Neural crest cell (in vitro differentiated cells): ENCODE measurements around the gene HSPH1. TPM values are rescaled to one million over a fixed set of nuclear protein-coding genes. Genes with fewer than 3 reads are reported as not detected.

Source experiments
- DNase-seq: peaks from one replicate; pipeline ENCODE4 v3.0.0; 2021; ENCODE audit warnings: low read depth, mixed read lengths, low spot score
- H3K27ac Mint-ChIP-seq: one replicate; pipeline ENCODE4 v1.8.0; 2021; ENCODE audit warnings: mild to moderate bottlenecking, mixed read lengths; ENCODE audit not compliant: unreplicated experiment
- H3K27me3 Mint-ChIP-seq: 2 replicates; pipeline ENCODE4 v1.8.0; 2021; ENCODE audit warnings: low read depth, mild to moderate bottlenecking, mixed read lengths
- H3K36me3 Mint-ChIP-seq: 2 replicates; pipeline ENCODE4 v1.8.0; 2021; ENCODE audit warnings: low read depth, mild to moderate bottlenecking, mixed read lengths
- H3K4me1 Mint-ChIP-seq: 2 replicates; pipeline ENCODE4 v1.8.0; 2021; ENCODE audit warnings: mixed read lengths
- H3K4me3 Mint-ChIP-seq: one replicate; pipeline ENCODE4 v1.8.0; 2021; ENCODE audit warnings: mild to moderate bottlenecking, mixed read lengths
- H3K9me3 Mint-ChIP-seq: 2 replicates; pipeline ENCODE4 v1.8.0; 2021; ENCODE audit warnings: mixed read lengths
- CTCF ChIP-seq: fragments of 200-600 bp; sonication (generic); conservative IDR thresholded peaks from 2 replicates; pipeline ENCODE4 v1.5.0; 2021; ENCODE audit warnings: antibody characterized with exemption, mild to moderate bottlenecking
- total RNA-seq: library from RNA; stranded (reverse); gene quantifications from 2 replicates; pipeline ENCODE4 v1.2.1, GENCODE V29; 2021

The HSPH1 gene
- total RNA-seq, 1 donor from 2014 or later, result 146 TPM

DNA sequence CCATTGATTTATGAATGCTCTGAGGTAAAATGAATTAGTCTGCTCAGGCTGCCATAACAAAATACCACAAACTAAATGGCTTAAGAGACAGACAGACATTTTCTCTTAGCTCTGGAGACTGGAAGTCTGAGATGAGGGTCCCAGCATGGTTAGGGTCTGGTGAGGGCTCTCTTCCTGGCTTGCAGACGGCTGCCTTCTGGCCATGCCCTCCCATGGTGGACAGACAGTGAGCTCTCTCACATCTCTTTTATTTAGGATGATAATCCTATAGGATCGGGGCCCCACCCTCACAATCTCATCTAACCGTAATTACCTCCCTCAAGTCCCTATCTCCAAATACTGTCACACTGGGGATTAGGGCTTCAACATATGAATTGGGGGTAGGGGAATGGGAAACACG, 47.1 kb downstream of the HSPH1 start:
- no peaks in the 10 kb centered on the region for H3K36me3 Mint-ChIP-seq
- peaks cover 7% of the 10 kb centered on the region for H3K27me3 Mint-ChIP-seq

DNA sequence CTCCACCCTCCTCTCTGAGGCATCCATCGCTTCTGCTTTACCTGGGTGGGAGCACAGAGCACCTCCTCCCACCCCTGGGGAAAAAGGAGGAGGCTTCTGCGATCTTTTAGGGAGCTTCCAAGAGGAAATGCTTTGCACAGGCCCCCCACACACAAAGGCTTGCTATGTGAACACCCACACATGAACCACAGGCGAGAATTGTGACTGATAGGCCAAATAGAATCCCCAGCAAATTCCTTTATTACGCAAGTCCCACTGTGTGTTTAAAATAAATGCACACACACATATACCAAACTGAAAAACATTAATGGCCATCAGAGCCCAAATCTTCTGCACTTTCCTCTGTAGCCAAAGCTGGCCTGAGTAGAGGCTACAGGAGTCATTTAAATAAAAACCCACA, 50.6 kb downstream of the HSPH1 start:
- no peaks in the 10 kb centered on the region for H3K9me3 Mint-ChIP-seq
- TF ChIP-seq CTCF, result no peak
- H3K27me3 Mint-ChIP-seq, result no peaks in the 10 kb centered on the region
- H3K4me3 Mint-ChIP-seq, result no peak overlapping the region
- no peak overlapping the region for H3K27ac Mint-ChIP-seq
- DNase-seq, result no peak
- H3K36me3 Mint-ChIP-seq, result no peaks in the 10 kb centered on the region
- H3K4me1 Mint-ChIP-seq, result no peaks in the 10 kb centered on the region

More for the DNA sequence above, 47.1 kb downstream of the HSPH1 start:
- H3K9me3 Mint-ChIP-seq, result no peaks in the 10 kb centered on the region
- TF ChIP-seq CTCF, result no peak
- no peak for DNase-seq
- H3K4me1 Mint-ChIP-seq, result no peaks in the 10 kb centered on the region
- H3K27ac Mint-ChIP-seq, result no peak overlapping the region
- no peak overlapping the region for H3K4me3 Mint-ChIP-seq

- no peak for DNase-seq
- Mint-ChIP-seq H3K9me3 (no peaks in the 10 kb centered on the region), H3K27me3 (no peaks in the 10 kb centered on the region), H3K27ac (no peak overlapping the region), H3K4me1 (no peaks in the 10 kb centered on the region), H3K4me3 (no peak overlapping the region), H3K36me3 (no peaks in the 10 kb centered on the region)
- TF ChIP-seq CTCF, result no peak
Measured at GRCh38 chr13:31110617-31111016, 51.1 kb downstream of the HSPH1 start.

DNA sequence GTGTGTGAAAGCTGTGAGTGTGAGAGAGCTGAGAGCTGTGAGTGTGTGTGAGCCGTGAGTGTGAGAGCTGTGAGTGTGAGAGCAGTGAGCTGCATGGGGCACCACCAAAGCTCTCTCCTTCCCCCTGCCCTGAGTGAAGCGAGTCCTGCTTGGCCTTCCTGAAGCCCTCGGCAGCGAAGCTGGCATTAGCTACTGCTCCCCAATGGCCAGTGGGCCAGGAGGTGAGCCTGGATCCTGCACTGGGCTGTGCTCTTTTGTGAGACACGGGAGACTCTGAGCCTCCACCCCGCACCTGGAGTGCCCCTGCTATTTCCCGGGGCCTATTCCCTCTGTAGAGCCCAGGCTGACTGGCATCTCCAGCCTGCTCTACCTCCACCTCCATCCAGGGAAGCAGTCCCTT, 51.5 kb downstream of the HSPH1 start:
- Mint-ChIP-seq H3K4me1 (no peaks in the 10 kb centered on the region), H3K27me3 (no peaks in the 10 kb centered on the region)

DNA sequence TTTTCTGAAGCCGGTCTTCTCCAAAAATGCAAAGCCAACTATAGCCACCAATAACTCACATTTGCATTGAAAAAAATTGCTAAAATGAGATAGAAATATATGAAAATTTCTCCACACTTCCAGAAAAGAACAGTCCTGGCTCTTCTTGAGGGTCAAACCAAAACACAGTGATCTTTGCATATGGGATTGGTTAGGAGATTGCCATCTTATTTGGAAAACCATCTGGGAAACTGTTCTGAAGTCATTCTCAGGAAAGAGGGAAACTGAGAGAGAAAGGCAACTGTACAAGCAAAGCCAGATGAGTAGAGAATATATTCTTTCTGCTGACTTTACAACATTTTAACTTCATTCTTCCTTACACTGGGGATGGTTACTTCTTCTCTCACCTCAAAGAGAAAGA, 54.6 kb downstream of the HSPH1 start:
- no peaks in the 10 kb centered on the region for H3K36me3 Mint-ChIP-seq

More for the DNA sequence above, 51.5 kb downstream of the HSPH1 start:
- DNase-seq, result no peak
- no peak overlapping the region for H3K27ac Mint-ChIP-seq
- TF ChIP-seq CTCF, result no peak
- H3K36me3 Mint-ChIP-seq, result no peaks in the 10 kb centered on the region
- H3K9me3 Mint-ChIP-seq, result no peaks in the 10 kb centered on the region
- H3K4me3 Mint-ChIP-seq, result no peak overlapping the region

More for the DNA sequence above, 54.6 kb downstream of the HSPH1 start:
- Mint-ChIP-seq H3K4me3 (no peak overlapping the region), H3K27me3 (peaks cover 6% of the 10 kb centered on the region), H3K9me3 (no peaks in the 10 kb centered on the region), H3K4me1 (no peaks in the 10 kb centered on the region), H3K27ac (no peak overlapping the region)
- no peak for DNase-seq
- TF ChIP-seq CTCF, result no peak
